ENCODE measurements around the gene BLOC1S3.

DNA sequence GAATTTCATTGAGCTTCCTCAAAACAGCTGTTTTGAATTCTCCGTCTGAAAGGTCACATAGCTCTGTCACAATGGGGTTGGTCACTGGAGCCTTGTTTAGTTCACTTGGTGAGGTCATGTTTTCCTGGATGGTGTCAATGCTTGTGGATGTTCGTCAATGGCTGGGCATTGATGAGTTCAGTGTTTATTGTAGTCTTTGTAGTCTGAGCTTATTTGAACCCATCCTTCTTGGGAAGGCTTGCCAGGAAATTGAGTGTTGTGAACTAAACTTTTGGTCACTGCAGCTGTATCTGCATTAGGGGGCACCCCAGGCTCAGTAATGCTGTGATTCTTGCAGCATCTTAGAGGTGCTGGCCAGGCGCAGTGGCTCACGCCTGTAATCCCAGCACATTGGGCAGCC lies 22.0 kb downstream of the BLOC1S3 start:
- TF ChIP-seq CTCF (IDR thresholded peaks at IDR 0.05; ENCODE audit: low read depth, low read length) = no peak
- TF ChIP-seq POLR2A (IDR thresholded peaks at IDR 0.05; ENCODE audit: extremely low read depth, insufficient read length) = no peak
- TF ChIP-seq, protein P1, sequence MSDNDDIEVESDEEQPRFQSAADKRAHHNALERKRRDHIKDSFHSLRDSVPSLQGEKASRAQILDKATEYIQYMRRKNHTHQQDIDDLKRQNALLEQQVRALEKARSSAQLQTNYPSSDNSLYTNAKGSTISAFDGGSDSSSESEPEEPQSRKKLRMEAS (IDR thresholded peaks at IDR 0.05; ENCODE audit: low read depth, low read length) = no peak
- TF ChIP-seq MYC (IDR thresholded peaks at IDR 0.05; ENCODE audit: low read depth, low read length) = no peak

All from NB4 (cell line).